ENCODE measurements around the gene NACAD.

The NACAD gene, protein sequence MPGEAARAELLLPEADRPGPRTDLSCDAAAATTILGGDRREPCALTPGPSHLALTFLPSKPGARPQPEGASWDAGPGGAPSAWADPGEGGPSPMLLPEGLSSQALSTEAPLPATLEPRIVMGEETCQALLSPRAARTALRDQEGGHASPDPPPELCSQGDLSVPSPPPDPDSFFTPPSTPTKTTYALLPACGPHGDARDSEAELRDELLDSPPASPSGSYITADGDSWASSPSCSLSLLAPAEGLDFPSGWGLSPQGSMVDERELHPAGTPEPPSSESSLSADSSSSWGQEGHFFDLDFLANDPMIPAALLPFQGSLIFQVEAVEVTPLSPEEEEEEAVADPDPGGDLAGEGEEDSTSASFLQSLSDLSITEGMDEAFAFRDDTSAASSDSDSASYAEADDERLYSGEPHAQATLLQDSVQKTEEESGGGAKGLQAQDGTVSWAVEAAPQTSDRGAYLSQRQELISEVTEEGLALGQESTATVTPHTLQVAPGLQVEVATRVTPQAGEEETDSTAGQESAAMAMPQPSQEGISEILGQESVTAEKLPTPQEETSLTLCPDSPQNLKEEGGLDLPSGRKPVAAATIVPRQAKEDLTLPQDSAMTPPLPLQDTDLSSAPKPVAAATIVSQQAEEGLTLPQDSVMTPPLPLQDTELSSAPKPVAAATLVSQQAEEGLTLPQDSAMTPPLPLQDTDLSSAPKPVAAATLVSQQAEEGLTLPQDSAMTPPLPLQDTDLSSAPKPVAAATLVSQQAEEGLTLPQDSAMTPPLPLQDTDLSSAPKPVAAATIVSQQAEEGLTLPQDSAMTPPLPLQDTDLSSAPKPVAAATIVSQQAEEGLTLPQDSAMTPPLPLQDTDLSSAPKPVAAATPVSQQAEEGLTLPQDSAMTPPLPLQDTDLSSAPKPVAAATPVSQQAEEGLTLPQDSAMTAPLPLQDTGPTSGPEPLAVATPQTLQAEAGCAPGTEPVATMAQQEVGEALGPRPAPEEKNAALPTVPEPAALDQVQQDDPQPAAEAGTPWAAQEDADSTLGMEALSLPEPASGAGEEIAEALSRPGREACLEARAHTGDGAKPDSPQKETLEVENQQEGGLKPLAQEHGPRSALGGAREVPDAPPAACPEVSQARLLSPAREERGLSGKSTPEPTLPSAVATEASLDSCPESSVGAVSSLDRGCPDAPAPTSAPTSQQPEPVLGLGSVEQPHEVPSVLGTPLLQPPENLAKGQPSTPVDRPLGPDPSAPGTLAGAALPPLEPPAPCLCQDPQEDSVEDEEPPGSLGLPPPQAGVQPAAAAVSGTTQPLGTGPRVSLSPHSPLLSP (N-terminal part only)

DNA sequence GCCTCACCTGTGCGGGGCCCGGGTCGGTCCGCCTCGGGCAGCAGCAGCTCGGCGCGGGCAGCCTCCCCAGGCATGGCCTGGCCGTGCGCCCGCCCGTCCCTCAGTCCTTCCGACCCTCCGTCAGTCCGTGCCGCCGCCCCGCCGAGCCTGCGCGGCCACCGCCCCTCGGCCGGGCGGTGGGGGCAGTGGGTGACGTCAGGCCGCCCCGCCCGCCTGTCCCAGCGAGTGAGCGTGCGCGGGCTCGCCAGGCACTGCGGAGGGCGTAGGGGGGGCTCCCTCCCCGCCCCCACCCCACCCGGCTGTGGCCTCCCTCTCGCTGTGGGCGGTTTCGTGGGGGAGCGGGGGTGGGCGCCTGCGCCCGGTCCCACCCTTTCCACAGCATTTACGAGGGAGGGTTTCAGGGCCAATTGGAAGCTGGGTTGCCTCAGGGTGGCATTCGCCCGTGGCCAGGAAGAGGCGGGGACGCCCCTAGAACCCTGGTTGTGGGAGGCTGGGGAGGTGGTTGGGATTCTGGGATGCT is at the start of gene NACAD:
Gene NACAD, minus strand, starts transcription at position 149 of the 520 bp plus-strand sequence. Its CDS starts 75 bp downstream, at position 74.
- TF ChIP-seq GATA3 (IDR thresholded peaks at IDR 0.05; ENCODE audit: low read depth, low read length): no peak
- TF ChIP-seq GATA2 (IDR thresholded peaks at IDR 0.05; ENCODE audit: low read depth, low read length): no peak

DNA sequence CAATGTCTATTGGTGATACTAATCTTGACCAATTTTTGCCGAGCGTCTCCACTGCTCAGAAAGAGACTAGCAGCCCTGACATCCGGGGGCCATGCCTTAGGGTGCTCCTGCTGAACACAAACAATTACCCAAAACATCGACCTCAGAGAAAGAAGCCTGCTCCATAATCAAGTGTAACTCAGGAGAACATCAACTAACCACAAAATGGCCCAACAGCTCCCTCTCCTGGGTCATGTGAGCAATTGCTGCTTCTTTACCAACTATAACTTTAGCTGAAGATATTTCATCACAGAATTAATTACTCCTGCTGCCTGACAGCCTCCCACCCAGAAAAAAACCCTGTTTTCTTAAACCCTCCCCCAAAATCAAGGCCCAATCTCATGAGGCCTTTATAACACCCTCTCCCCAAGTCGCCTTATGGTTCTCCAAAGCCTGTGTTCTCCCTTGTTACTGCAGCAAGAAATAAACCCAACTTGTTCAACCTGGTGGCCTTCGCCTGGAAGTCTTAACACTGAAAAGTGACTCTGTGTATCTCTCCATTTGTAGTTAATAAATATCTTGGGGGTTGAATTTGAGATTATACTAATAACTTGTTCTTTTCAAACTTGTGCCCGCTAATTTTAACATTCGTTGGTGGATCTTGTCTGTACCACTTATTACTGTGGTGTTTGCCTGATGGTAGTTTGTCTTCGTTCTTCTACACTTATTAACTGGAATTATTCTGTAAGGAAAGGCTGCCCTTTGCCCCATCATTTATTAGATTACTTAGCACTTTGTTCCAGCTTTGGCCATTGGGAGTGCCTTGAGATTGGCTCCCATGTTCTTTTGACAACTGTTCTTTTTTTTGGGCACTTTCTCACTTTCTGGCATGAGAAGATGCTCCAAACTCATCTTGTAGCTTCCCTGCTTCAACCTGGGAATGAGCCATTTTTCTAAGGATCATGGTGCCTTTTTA is 47.6 kb upstream of the NACAD start:
- TF ChIP-seq GATA2 (IDR thresholded peaks at IDR 0.05; ENCODE audit: low read depth, low read length): no peak
- TF ChIP-seq GATA3 (IDR thresholded peaks at IDR 0.05; ENCODE audit: low read depth, low read length): no peak

DNA sequence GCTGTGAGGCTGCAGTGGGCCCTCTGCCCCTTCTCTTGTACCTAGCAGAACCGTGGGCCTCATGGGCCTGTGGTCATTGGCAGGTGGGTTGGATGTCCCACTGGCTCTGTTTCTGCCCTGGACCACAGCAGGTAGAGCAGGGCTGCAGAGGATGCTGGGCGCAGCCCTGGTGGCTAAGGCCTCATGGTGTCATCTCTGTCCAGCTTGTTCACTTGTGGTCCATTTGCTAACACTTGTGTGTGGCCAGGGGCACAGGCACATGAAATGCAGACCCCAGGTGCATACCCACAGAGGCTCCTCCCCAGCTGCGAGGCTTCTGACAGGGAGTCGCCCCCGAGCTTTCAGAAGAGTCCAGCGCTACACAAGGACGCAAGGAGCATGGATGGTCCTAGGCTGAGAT is 45.1 kb upstream of the NACAD start:
- TF ChIP-seq GATA3 (IDR thresholded peaks at IDR 0.05; ENCODE audit: low read depth, low read length): no peak
- TF ChIP-seq GATA2 (IDR thresholded peaks at IDR 0.05; ENCODE audit: low read depth, low read length): no peak

DNA sequence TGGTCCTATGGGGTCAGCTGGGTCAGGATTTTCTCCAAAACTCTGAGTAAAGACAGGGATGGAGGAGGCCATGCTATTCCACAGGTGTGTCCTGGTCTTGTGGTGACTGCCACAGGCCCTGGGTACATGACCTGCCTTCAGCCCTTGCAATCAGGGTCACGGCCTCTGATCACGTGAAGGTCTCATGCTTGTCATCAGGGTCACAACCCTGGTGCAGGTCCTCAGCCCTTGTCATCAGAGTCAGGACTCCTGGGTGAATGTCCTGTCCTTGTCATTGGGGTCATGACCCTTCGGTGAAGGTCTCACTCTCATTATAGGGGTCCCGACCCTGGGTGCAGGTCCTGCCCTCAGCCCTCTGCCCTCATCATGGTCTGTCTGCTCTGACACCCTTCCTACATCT is 44.6 kb upstream of the NACAD start:
- TF ChIP-seq GATA3 (IDR thresholded peaks at IDR 0.05; ENCODE audit: low read depth, low read length) (no peak), GATA2 (IDR thresholded peaks at IDR 0.05; ENCODE audit: low read depth, low read length) (no peak)

DNA sequence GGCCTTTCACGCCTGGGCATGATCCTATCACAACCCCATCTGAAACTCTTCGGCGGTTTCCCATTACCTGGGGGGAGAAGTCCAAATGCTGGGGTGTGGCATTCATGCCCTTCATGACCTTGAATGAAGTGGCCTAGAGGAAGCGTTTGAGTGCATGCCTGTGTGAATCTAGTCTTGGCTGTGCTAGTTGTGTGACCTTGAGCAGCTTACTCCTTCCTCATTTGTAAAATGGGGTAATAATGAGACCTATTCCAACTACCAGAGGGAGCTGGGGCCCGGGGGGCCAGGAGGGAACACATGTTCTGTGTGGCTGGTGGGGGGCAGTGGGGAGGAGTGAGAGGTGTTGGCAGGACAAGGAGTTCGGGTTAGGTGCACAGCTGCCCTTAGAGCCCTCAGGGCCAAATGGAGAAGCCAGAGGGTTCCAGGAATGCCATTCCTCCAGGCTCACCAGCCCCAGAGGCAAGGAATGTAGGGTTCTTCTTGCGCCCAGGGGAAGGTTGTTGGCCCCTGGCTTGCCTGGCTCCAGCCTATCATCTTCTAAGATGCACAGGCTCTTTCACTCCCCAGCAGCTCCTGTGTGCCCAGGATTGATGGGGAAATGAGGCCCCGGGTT is 44.0 kb upstream of the NACAD start:
- no peak for TF ChIP-seq GATA3 (IDR thresholded peaks at IDR 0.05; ENCODE audit: low read depth, low read length)
- TF ChIP-seq GATA2 (IDR thresholded peaks at IDR 0.05; ENCODE audit: low read depth, low read length): no peak

DNA sequence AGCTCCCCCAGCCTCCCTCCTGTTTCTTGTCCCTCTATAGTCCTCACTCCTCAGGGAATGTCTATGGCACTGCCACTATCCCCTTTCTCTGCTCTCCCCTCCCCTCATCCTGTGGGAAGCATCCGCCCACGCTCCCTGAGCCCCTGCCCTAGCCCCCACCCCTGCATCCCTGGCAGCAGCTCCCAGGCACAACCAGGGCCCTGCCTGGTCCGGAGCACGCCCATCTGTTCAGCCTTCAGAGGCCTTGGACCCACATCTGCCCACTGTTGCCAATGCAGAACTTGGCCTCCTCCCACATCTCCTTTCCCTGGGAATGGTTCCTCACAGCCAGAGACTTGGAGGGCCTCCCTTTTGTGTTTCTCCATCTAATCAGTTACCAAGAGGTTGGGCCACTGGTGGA is 43.1 kb upstream of the NACAD start:
- TF ChIP-seq GATA2 (IDR thresholded peaks at IDR 0.05; ENCODE audit: low read depth, low read length) (no peak), GATA3 (IDR thresholded peaks at IDR 0.05; ENCODE audit: low read depth, low read length) (no peak)

DNA sequence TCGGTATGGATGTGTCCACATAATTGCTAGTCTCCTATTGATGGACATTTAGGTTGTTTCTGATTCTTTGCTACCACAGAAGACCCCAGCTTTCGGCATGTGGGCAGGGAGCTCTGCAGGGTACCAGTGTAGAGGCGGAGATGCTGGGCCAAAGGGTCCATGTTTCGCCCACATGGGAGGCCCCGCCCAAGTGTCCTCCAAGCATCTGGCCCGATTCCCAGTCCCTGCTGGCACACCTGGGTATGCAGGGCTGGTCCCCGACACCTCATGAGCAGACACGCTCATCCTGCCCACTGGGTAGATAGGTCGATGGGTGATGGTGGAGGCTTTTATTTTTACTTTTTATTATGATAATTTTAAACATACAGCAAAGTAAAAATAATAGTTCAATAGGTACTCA is 42.1 kb upstream of the NACAD start:
- TF ChIP-seq GATA2 (IDR thresholded peaks at IDR 0.05; ENCODE audit: low read depth, low read length) (no peak), GATA3 (IDR thresholded peaks at IDR 0.05; ENCODE audit: low read depth, low read length) (no peak)

DNA sequence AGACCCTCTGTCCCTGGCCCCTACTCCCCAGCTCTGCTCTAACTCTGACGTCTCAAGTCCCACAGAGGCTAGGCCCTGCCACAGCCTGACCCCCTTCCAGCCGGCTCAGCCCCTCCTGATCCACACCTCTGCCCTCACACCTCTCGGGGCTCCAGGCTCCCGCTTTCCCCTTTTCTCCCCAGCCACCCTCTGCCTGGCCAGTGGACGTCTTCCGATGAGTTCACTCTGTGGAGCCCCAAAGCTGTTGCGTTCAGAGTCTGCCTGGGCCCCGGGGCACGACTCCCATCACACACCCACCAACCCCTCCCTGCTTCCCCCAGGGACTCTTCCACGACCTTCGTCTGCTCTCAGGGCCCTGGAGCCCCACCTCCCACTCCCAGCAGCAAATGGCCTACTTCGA is 41.1 kb upstream of the NACAD start:
- no peak for TF ChIP-seq GATA3 (IDR thresholded peaks at IDR 0.05; ENCODE audit: low read depth, low read length)
- TF ChIP-seq GATA2 (IDR thresholded peaks at IDR 0.05; ENCODE audit: low read depth, low read length): no peak

DNA sequence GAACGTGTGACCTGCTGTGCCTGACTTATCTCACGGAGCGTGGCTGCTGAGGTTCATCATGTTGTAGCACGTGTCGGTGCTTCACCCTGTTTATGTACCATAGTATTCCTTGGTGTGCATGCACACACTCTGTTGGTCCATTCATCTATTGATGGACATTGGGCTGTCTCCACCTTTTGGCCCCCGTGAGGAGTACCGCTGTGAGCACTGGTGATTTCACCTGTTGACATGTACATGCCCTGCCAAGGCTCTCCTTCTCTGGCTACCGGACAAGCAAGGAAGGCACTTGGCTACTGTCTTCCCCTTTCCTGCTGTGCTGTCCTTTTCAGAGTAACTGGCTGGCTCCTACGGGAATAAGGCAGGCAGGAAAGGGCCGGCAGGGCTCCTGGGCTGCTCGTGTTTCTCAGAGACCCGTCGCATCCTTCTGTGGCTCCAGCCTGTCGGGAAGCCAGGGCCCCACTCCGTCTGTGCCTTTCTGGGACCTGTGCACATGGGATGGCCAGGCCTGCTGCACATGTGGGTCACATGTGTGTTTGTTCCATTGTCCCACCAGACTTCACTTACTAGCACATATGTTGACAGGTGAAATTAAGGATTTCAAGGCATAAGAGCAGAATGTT is 40.5 kb upstream of the NACAD start:
- TF ChIP-seq GATA3 (IDR thresholded peaks at IDR 0.05; ENCODE audit: low read depth, low read length) (no peak), GATA2 (IDR thresholded peaks at IDR 0.05; ENCODE audit: low read depth, low read length) (no peak)

DNA sequence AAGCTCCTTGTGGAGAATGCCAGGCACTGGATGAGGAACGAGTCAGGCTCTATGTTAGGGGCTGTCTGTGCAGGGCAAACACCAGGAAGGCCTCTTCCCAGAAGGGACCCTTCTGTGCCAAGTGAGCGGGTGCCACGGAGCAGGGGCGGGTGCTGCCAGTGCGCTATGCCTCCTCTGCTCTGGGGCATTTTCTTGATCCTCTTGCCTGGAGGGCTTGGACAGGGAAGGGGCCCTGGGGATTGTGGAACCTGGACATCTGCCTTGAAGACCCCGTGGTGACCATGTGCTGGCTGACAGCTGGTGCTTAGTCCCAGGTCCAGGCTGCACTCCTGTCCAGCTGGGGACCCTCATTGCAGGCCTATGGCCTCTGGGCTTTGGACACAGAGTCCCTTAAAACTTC is 38.2 kb upstream of the NACAD start:
- TF ChIP-seq GATA2 (IDR thresholded peaks at IDR 0.05; ENCODE audit: low read depth, low read length): no peak
- no peak for TF ChIP-seq GATA3 (IDR thresholded peaks at IDR 0.05; ENCODE audit: low read depth, low read length)

DNA sequence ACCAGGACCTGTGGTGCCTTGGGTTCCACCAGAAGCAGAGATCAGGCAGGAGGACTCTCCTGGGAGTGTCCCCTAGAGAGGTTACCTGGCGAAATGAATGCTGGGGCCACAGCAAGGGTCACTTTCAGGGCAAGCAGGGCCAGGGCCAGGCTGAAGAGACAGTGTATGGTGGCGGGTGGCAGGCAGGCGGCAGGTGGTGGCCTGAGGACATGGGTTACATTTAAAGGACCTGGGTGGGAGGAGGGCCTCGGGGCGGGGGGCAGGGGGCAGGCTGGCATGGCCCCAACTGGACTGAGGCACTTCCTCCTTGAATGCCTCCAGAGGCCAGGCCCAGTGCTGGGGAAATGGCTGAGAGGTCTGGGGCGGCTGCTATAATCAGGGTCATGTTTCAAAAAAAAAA is 37.4 kb upstream of the NACAD start:
- TF ChIP-seq GATA2 (IDR thresholded peaks at IDR 0.05; ENCODE audit: low read depth, low read length) (no peak), GATA3 (IDR thresholded peaks at IDR 0.05; ENCODE audit: low read depth, low read length) (no peak)

Measured in SH-SY5Y (cell line).